Panc1 (cell line): ENCODE results near the gene HTR4.

Source experiments
- CTCF ChIP-seq: fragments of 450-650 bp; IDR thresholded peaks from 2 replicates; pipeline ENCODE4 v1.5.1; 2017; ENCODE audit warnings: mild to moderate bottlenecking
- POLR2AphosphoS5 ChIP-seq: IDR thresholded peaks from 2 replicates; pipeline ENCODE4 v1.6.1; 2012; ENCODE audit warnings: mild to moderate bottlenecking, low read depth, low read length, moderate library complexity
- REST ChIP-seq, 2 experiments: IDR thresholded peaks; 2 replicates each; pipeline ENCODE4 v1.6.1; 2011 to 2012; ENCODE audit warnings: low read depth in 2 of 2, control low read depth in 1 of 2, low read length in 1 of 2, mild to moderate bottlenecking in 1 of 2, moderate library complexity in 1 of 2; ENCODE audit not compliant: insufficient read depth in 1 of 2
- SIN3A ChIP-seq: IDR thresholded peaks from 2 replicates; pipeline ENCODE4 v1.6.1; 2012; ENCODE audit warnings: low read depth, mild to moderate bottlenecking, low read length, moderate library complexity, borderline replicate concordance; ENCODE audit not compliant: insufficient read depth
- TCF7L2 ChIP-seq: IDR thresholded peaks from 2 replicates; pipeline ENCODE4 v1.6.1; 2011; ENCODE audit warnings: mild to moderate bottlenecking, low read depth, low read length, inconsistent platforms

- TF ChIP-seq POLR2AphosphoS5 (no peak), CTCF (no peak), REST (IDR thresholded peaks at IDR 0.05; ENCODE audit: insufficient read depth in 1 of 2, low read depth in 2 of 2, low read length in 1 of 2) (no peak), TCF7L2 (no peak), SIN3A (no peak)
These were observed 186.4 kb downstream of the HTR4 start for GRCh38 chr5:148467958-148468357.
